ENCODE data around the gene UFC1. TPM values are rescaled to one million over a fixed set of nuclear protein-coding genes. Genes with fewer than 3 reads are reported as not detected.

UFC1 gene
- total RNA-seq, 1 donor = 69.1 TPM

DNA sequence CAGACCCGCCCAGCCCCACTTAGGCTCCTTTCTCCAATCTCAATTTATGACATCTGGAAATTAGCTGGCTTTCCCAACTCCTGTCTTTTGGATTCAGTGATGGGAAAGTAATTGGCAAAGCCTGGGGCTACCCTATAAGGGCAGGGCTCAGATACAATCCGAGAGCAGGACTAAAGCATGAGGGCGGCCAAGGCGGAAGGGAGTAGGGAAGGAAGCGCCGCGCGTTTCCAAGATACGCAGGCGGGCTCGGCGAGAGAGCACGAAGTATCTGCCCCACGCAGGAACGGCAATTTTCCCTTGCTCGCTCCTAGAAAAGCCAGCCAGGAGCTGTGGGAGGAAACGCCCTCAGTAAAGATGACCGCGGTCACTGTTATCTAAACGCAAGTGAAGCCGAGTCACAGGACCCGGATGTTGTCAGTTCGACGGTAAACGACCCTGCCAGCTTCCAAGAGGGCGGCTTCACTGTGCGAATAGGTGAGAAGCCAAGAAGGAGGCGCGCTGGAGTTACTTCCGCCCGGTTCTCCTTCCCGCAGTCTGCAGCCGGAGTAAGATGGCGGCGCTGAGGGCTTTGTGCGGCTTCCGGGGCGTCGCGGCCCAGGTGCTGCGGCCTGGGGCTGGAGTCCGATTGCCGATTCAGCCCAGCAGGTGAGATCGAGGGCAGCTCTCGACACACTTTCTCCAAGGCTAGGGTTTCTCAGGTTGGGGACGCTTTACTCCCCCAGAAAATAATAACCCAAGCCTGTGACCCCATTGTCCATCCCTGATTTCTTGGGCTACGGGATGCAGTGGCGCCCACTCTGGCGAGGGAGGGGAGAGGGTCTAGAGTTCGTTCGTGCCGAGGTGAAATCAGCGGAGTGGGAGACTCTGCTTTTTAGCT, 48.3 kb downstream of the UFC1 start, which contains the start of gene NDUFS2:
NDUFS2 (plus strand) TSS at position 532 of the 877 bp plus-strand sequence; CDS start at position 551, 19 bp downstream.
- TF ChIP-seq, protein P1, sequence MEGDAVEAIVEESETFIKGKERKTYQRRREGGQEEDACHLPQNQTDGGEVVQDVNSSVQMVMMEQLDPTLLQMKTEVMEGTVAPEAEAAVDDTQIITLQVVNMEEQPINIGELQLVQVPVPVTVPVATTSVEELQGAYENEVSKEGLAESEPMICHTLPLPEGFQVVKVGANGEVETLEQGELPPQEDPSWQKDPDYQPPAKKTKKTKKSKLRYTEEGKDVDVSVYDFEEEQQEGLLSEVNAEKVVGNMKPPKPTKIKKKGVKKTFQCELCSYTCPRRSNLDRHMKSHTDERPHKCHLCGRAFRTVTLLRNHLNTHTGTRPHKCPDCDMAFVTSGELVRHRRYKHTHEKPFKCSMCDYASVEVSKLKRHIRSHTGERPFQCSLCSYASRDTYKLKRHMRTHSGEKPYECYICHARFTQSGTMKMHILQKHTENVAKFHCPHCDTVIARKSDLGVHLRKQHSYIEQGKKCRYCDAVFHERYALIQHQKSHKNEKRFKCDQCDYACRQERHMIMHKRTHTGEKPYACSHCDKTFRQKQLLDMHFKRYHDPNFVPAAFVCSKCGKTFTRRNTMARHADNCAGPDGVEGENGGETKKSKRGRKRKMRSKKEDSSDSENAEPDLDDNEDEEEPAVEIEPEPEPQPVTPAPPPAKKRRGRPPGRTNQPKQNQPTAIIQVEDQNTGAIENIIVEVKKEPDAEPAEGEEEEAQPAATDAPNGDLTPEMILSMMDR (IDR thresholded peaks at IDR 0.05; ENCODE audit: insufficient read depth, low read depth, low read length) = peak; percentile 36
- DNase-seq (ENCODE audit: low read depth) = peak; percentile 100
- peak within 1 kb of the TSS; percentile 96 for H3K4me3 ChIP-seq (ENCODE audit: low read depth, low read length)

DNA sequence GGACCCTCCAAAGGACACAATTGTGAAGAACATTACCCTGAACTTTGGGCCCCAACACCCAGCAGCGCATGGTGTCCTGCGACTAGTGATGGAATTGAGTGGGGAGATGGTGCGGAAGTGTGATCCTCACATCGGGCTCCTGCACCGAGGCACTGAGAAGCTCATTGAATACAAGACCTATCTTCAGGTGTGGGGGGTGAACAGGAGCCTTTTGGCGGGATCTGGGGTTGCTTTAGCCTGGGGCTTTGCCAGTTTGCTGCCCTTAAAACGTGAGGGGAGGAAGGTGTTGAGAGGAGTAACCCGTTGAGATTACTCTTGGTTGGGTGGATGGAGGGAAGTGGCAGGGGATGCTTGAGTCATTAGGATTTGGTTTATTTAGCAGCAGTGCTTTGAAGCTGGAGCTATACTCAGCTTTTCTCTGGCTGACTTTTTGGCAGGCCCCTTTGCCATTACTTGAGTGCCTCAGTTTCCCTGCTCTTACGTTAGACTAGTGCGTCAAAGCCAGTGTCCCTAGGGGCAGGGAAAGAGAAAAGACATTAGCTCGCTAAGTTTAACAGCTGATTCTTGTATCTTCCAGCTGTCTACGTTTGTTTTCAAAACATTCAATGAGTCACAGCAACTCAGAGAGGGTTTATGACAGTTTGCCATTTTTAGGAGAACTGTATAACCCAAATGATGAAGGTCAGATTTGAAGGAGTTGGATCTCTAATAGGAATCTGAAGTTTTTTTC, 52.8 kb downstream of the UFC1 start:
- DNase-seq (ENCODE audit: low read depth) = peak; percentile 94
- TF ChIP-seq, protein P1 (IDR thresholded peaks at IDR 0.05; ENCODE audit: insufficient read depth, low read depth, low read length) = no peak
- H3K4me3 ChIP-seq (ENCODE audit: low read depth, low read length) = peak overlapping the region; percentile 19

DNA sequence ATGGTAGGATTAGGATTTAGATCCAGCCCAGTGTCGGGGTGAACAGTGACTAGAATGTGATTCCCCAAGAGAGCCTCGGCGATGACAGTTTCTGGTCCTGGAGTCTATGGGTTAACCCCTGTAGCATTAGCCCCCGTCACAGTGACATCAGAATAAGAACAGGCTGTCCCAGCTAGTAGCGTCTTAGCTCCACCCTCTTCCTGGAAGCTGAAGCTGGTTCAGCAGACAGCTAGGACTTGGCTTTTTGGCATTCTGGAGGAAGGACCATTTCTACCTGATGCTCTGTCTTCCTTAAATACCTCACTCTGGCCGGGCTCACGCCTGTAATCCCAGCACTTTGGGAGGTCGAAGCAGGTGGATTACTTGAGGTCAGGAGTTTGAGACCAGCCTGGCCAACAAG, 53.4 kb downstream of the UFC1 start:
- TF ChIP-seq, protein P1 (IDR thresholded peaks at IDR 0.05; ENCODE audit: insufficient read depth, low read depth, low read length) = no peak
- peak overlapping the region; percentile 19 for H3K4me3 ChIP-seq (ENCODE audit: low read depth, low read length)
- peak; percentile 98 for DNase-seq (ENCODE audit: low read depth)

Small RNA genes lying within 50 kb of the gene (small RNA-seq; reads per million reads assigned to genes)
- gene RF01225 = not detected

Other genes starting within 250 kb of the UFC1 start
- gene ITLN2, start 199.2 kb upstream of the UFC1 start, total RNA-seq = not detected in 2 replicates
- gene F11R, start 132.8 kb upstream of the UFC1 start, total RNA-seq = 0.32 and 5.6 TPM in 2 replicates
- gene TSTD1, start 115.0 kb upstream of the UFC1 start, total RNA-seq = 1.6 and 18.6 TPM in 2 replicates
- gene USF1, start 108.0 kb upstream of the UFC1 start, total RNA-seq = 52.5 and 62.2 TPM in 2 replicates
- gene ARHGAP30, start 84.1 kb upstream of the UFC1 start, total RNA-seq = under 0.01 TPM in 1 of 2 replicates, not detected in the other
- gene NECTIN4, start 64.4 kb upstream of the UFC1 start, total RNA-seq = 0.32 and 2.6 TPM in 2 replicates
- 1.9 and 2.2 TPM in 2 replicates for gene KLHDC9, start 55.6 kb upstream of the UFC1 start, total RNA-seq
- 25.9 and 26.1 TPM in 2 replicates for gene PFDN2, start 35.9 kb upstream of the UFC1 start, total RNA-seq
- 23.2 and 26.8 TPM in 2 replicates for gene NIT1, start 35.9 kb upstream of the UFC1 start, total RNA-seq
- 22.5 and 27.6 TPM in 2 replicates for gene DEDD, start 21.3 kb upstream of the UFC1 start, total RNA-seq
- gene USP21, start 5.5 kb downstream of the UFC1 start, total RNA-seq = 8.1 and 8.6 TPM in 2 replicates
- gene PPOX, start 12.4 kb downstream of the UFC1 start, total RNA-seq = 10.4 and 12.9 TPM in 2 replicates
- gene B4GALT3, start 23.5 kb downstream of the UFC1 start, total RNA-seq = 17.1 and 22.5 TPM in 2 replicates
- gene ADAMTS4, start 45.1 kb downstream of the UFC1 start, total RNA-seq = 6.8 and 8.2 TPM in 2 replicates
- gene NDUFS2, start 48.4 kb downstream of the UFC1 start, total RNA-seq = 105 and 117 TPM in 2 replicates
- 0.43 TPM in 1 of 2 replicates, not detected in the other for gene FCER1G, start 61.3 kb downstream of the UFC1 start, total RNA-seq
- gene APOA2, start 69.7 kb downstream of the UFC1 start, total RNA-seq = not detected in 2 replicates
- gene TOMM40L, start 72.1 kb downstream of the UFC1 start, total RNA-seq = 10.0 and 13.4 TPM in 2 replicates
- gene NR1I3, start 84.2 kb downstream of the UFC1 start, total RNA-seq = not detected in 2 replicates
- under 0.01 TPM in 1 of 2 replicates, not detected in the other for gene PCP4L1, start 104.8 kb downstream of the UFC1 start, total RNA-seq
- 2.6 and 2.9 TPM in 2 replicates for gene MPZ, start 156.0 kb downstream of the UFC1 start, total RNA-seq
- 20.3 and 25.8 TPM in 2 replicates for gene SDHC, start 160.4 kb downstream of the UFC1 start, total RNA-seq
- gene CFAP126, start 213.9 kb downstream of the UFC1 start, total RNA-seq = not detected in 2 replicates

Data from fibroblast of villous mesenchyme (primary cell).